Measurements from ENCODE around the gene TRIM8.

DNA sequence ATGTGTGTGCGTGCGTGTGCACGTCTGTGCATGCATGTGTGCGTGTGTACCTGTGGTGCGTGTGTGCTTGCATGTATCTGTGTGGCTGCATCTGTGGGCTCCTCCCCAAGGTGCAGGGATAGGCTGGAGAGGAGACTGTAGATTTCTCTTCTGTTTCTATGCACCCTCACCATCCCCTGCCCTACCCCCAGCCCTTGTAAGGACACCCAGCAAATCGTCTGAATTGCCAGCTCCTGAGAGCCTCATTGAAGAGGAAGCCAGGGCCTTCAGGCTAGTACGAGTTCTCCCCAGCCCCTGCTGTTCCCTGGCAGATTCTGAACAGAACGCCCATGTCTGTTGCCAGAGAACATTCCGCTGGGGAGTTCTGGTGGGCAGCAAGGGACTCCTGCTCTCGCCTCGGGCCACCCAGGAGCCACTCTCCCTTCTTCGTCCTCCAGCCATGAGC lies 17.0 kb upstream of the TRIM8 start:
- TF ChIP-seq POLR2A (IDR thresholded peaks at IDR 0.05): no peak
- TF ChIP-seq, protein P1, sequence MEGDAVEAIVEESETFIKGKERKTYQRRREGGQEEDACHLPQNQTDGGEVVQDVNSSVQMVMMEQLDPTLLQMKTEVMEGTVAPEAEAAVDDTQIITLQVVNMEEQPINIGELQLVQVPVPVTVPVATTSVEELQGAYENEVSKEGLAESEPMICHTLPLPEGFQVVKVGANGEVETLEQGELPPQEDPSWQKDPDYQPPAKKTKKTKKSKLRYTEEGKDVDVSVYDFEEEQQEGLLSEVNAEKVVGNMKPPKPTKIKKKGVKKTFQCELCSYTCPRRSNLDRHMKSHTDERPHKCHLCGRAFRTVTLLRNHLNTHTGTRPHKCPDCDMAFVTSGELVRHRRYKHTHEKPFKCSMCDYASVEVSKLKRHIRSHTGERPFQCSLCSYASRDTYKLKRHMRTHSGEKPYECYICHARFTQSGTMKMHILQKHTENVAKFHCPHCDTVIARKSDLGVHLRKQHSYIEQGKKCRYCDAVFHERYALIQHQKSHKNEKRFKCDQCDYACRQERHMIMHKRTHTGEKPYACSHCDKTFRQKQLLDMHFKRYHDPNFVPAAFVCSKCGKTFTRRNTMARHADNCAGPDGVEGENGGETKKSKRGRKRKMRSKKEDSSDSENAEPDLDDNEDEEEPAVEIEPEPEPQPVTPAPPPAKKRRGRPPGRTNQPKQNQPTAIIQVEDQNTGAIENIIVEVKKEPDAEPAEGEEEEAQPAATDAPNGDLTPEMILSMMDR (IDR thresholded peaks at IDR 0.05): no peak
- TF ChIP-seq EP300 (IDR thresholded peaks at IDR 0.05): no peak

Data from ovary (tissue), 3 donors.